LNCAP (cell line): ENCODE measurements around the gene NRROS.

Experiments used
- TF ChIP-seq, protein P1 (sequence below): fragments of 450-650 bp; IDR thresholded peaks from 2 replicates; pipeline ENCODE4 v1.5.1; 2017; ENCODE audit warnings: mild to moderate bottlenecking

NRROS gene

DNA sequence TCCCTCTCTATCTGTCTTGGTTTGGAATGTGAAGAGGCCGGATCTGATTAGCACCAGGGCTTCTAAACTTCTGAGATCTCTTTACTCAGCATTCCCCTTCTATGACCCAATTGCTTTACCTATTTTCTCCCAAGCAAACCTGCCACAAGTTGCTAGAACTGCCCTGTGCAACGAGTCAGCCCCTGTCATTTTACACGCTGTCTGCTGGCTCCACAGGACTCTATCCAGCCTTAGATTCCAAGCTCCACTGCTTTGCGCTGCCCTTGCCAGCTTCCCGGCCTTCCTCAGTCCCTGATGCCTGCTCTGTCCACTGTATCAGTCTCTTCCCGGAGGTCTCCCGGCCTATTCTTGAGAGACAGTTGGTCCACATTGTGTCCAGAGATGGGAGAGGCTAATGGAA lies 60.3 kb downstream of the NRROS start:
- TF ChIP-seq, protein P1, sequence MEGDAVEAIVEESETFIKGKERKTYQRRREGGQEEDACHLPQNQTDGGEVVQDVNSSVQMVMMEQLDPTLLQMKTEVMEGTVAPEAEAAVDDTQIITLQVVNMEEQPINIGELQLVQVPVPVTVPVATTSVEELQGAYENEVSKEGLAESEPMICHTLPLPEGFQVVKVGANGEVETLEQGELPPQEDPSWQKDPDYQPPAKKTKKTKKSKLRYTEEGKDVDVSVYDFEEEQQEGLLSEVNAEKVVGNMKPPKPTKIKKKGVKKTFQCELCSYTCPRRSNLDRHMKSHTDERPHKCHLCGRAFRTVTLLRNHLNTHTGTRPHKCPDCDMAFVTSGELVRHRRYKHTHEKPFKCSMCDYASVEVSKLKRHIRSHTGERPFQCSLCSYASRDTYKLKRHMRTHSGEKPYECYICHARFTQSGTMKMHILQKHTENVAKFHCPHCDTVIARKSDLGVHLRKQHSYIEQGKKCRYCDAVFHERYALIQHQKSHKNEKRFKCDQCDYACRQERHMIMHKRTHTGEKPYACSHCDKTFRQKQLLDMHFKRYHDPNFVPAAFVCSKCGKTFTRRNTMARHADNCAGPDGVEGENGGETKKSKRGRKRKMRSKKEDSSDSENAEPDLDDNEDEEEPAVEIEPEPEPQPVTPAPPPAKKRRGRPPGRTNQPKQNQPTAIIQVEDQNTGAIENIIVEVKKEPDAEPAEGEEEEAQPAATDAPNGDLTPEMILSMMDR, result no peak

DNA sequence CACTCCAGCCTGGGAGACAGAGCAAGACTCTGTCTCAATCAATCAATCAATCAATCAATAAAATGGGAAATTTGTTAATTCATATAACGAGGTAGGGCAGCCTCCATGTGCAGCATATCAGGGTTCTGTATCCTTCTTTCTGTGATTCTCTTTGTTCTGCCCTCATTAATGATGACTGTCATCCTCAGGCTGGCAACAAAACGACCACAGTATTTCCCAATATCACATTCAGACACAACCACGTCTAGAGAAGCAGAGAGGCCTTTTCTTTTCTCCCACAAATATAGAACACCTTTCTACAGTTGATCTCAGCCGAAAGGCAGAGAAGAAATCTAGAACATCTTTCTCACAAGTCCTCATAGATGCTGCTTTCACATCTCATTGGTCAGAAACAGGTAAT lies 61.3 kb downstream of the NRROS start:
- TF ChIP-seq, protein P1, result no peak

DNA sequence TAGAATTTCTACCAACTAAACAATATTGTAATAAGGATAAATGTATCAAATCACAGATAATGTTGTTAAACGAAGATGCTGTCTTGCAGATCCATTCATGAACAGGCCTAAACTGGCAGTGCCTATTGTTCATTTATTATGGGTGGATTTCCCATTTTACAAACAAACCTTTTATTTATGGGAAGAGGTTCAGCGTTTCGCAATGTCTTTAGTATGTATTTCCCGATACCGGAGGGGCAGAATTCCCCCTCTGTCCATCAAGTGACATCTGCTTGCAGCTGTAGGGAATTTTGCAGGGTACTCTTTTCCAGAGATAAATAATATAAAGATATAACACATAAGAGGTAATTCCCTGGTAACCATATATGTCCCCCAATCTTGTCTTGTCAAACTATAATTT lies 66.8 kb downstream of the NRROS start:
- TF ChIP-seq, protein P1, result no peak

DNA sequence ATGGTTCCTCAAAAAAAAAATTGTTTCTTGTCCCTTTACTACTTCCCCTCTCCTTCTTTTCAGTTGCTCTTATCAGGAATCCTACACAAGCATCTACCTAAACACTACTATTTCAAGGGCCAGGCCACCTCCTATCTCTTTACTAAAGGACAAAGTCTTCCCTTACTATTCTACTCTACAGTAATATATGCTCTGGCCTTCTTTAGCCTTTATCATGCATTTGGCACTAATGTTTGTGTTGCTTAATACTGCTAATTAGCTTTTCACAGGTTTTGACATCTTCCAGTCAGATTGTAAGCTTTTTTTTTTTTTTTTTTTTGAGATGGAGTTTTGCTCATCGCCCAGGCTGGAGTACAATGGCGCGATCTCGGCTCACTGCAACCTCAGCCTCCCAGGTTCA lies 67.2 kb downstream of the NRROS start:
- TF ChIP-seq, protein P1, result no peak

DNA sequence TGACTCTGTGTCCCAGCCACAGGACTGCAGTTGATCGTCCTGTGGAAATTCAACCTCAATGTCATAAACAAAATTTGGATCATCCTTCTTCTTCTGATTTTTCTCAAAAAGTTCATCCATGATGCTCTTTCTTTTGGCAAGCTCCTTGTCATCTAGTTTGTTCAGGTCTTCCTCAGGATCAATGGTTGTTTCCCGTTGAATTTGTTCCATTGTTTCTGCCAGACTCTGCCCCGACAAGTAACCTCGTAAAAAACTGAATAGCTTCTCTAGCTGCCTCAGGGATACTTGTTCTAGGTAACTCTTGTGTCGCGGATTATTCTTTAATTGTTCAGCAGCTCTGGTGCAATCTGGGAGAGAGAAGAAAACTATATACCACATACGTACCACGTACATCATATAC lies 68.1 kb downstream of the NRROS start:
- TF ChIP-seq, protein P1, result no peak

DNA sequence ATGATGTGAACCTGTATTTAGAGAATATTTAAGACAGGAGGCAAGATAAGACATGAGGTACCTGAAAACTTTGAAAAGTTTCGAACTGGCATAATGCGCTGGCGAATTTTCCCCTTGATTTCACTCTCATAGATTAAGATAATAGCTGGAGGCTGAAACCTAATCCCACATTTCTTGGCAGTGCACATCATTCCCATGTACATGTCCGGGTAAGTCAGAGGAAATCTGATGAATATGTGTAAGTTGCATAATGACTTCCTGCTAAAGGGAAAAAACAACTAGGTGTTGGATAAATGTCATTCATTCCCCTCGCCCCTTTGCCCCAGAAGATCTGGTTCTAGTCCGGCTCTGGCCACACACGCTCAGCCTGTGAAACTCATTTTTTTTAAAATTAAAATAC lies 69.0 kb downstream of the NRROS start:
- TF ChIP-seq, protein P1, result no peak
